Urothelium cell line (cell line): ENCODE results near the gene THADA.

ENCODE experiments used
- DNase-seq: peaks from one replicate; pipeline ENCODE4 v3.0.0; 2011; ENCODE audit warnings: low spot score, mixed read lengths
- FAIRE-seq: peaks from 2 replicates; lab custom pipeline; 2011; peaks lifted over from hg19 to GRCh38; lab: Jason Lieb, UNC

The THADA gene

GRCh38 chr2:43361286-43361685, 234.6 kb downstream of the THADA start:
- DNase-seq (no peak), FAIRE-seq (no peak)

GRCh38 chr2:43360137-43360536, 235.7 kb downstream of the THADA start:
- DNase-seq: no peak
- FAIRE-seq: no peak

- no peak for FAIRE-seq
- DNase-seq: no peak
These were observed 237.2 kb downstream of the THADA start for GRCh38 chr2:43358410-43359201.

GRCh38 chr2:43356774-43357173, 239.1 kb downstream of the THADA start:
- FAIRE-seq (no peak), DNase-seq (no peak)

- DNase-seq (no peak), FAIRE-seq (no peak)
These were observed 240.4 kb downstream of the THADA start for GRCh38 chr2:43355399-43355798.

GRCh38 chr2:43349904-43350303, 245.9 kb downstream of the THADA start:
- FAIRE-seq (no peak), DNase-seq (no peak)

GRCh38 chr2:43348908-43349661, 246.8 kb downstream of the THADA start:
- DNase-seq: no peak
- FAIRE-seq: no peak

GRCh38 chr2:43347746-43348145, 248.1 kb downstream of the THADA start:
- no peak for FAIRE-seq
- no peak for DNase-seq

- DNase-seq (no peak), FAIRE-seq (no peak)
These were observed 249.0 kb downstream of the THADA start for GRCh38 chr2:43346602-43347567.

GRCh38 chr2:43345872-43346271, 250.0 kb downstream of the THADA start:
- no peak for DNase-seq
- FAIRE-seq: no peak

GRCh38 chr2:43345391-43345813, 250.4 kb downstream of the THADA start:
- no peak for FAIRE-seq
- no peak for DNase-seq

- DNase-seq (no peak), FAIRE-seq (no peak)
These were observed 250.9 kb downstream of the THADA start for GRCh38 chr2:43344868-43345373.

GRCh38 chr2:43343573-43344304, 252.1 kb downstream of the THADA start:
- FAIRE-seq: no peak
- peak; percentile 61 for DNase-seq

GRCh38 chr2:43341959-43342757, 253.7 kb downstream of the THADA start:
- FAIRE-seq (no peak), DNase-seq (no peak)

GRCh38 chr2:43340945-43341356, 254.9 kb downstream of the THADA start:
- FAIRE-seq (no peak), DNase-seq (peak; percentile 61)

- FAIRE-seq: no peak
- DNase-seq: no peak
These were observed 255.8 kb downstream of the THADA start for GRCh38 chr2:43340066-43340465.

- FAIRE-seq: no peak
- no peak for DNase-seq
These were observed 262.1 kb downstream of the THADA start for GRCh38 chr2:43333656-43334144.

- no peak for FAIRE-seq
- DNase-seq: no peak
These were observed 262.7 kb downstream of the THADA start for GRCh38 chr2:43333101-43333655.

- FAIRE-seq (no peak), DNase-seq (no peak)
These were observed 263.2 kb downstream of the THADA start for GRCh38 chr2:43332653-43333052.
